Measurements from ENCODE around the gene SLC52A1. TPM values are rescaled to one million over a fixed set of nuclear protein-coding genes. Genes with fewer than 3 reads are reported as not detected.

SLC52A1 gene
- total RNA-seq, 4 donors from 2014 or later = 0.55 TPM; not detected in 3

DNA sequence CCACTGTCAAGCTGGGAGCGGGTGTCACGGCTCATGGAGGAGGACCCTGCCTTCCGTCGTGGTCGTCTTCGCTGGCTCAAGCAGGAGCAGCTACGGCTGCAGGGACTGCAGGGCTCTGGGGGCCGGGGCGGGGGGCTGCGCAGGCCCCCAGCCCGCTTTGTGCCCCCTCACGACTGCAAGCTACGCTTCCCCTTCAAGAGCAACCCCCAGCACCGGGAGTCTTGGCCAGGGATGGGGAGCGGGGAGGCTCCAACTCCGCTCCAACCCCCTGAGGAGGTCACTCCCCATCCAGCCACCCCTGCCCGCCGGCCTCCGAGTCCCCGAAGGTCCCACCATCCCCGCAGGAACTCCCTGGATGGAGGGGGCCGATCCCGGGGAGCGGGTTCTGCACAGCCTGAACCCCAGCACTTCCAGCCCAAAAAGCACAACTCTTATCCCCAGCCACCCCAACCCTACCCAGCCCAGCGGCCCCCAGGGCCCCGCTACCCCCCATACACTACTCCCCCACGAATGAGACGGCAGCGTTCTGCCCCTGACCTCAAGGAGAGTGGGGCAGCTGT is 11.6 kb downstream of the SLC52A1 start:
- Histone ChIP-seq H3K36me3 (no peaks in the 10 kb centered on the region), H3K4me1 (no peaks in the 10 kb centered on the region), H3K27ac (no peak overlapping the region), H3K4me3 (no peak overlapping the region), H3K27me3 (no peaks in the 10 kb centered on the region), H3K9me3 (no peaks in the 10 kb centered on the region)
- TF ChIP-seq CTCF (IDR thresholded peaks at IDR 0.05) (no peak), POLR2A (IDR thresholded peaks at IDR 0.05) (no peak)
- DNase-seq = no peak
- intact Hi-C loops (cut with DNase I; ENCODE audit: low total_unique reads) = no loop called here

- Histone ChIP-seq H3K27me3 (no peaks in the 10 kb centered on the region), H3K4me1 (no peaks in the 10 kb centered on the region), H3K27ac (no peak overlapping the region), H3K9me3 (no peaks in the 10 kb centered on the region), H3K4me3 (no peak overlapping the region), H3K36me3 (no peaks in the 10 kb centered on the region)
- no peak for TF ChIP-seq POLR2A (IDR thresholded peaks at IDR 0.05)
- TF ChIP-seq CTCF (IDR thresholded peaks at IDR 0.05) = no peak
- intact Hi-C loops (cut with DNase I; ENCODE audit: low total_unique reads) = no loop called here
- DNase-seq = no peak
These were observed 13.0 kb downstream of the SLC52A1 start for GRCh38 chr17:5022171-5022711.

GRCh38 chr17:5020502-5021023 is 14.7 kb downstream of the SLC52A1 start:
- Histone ChIP-seq H3K9me3 (no peaks in the 10 kb centered on the region), H3K4me3 (no peak overlapping the region), H3K4me1 (no peaks in the 10 kb centered on the region), H3K27ac (no peak overlapping the region), H3K36me3 (no peaks in the 10 kb centered on the region), H3K27me3 (no peaks in the 10 kb centered on the region)
- no peak for DNase-seq
- intact Hi-C loops (cut with DNase I; ENCODE audit: low total_unique reads) = no loop called here
- TF ChIP-seq POLR2A (IDR thresholded peaks at IDR 0.05) (no peak), CTCF (IDR thresholded peaks at IDR 0.05) (no peak)

DNA sequence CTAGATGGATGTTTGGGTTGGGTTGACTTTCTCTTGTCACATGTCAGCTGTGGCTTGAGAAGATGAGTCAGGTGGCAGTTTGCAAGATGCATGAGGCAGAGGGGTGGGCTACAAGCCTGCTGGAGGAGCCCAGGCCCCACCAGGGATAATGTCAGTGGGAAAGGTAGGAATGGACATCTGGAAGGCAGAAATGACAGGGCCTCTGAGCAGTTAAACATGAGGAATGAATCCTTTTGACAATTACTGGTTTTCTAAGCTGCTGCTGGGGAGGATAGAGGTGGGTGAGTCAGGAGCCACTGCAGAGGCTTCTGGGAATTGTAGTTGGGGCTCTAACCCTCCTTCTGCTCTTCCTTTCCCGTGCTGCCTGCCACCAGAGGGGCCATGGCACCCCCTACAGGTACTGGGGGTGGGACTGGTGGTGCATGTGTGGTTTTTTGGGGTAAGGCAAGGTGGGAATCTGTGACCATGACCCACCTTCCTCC is 15.7 kb downstream of the SLC52A1 start:
- Histone ChIP-seq H3K36me3 (no peaks in the 10 kb centered on the region), H3K27ac (no peak overlapping the region), H3K27me3 (no peaks in the 10 kb centered on the region), H3K4me1 (no peaks in the 10 kb centered on the region), H3K9me3 (no peaks in the 10 kb centered on the region), H3K4me3 (no peak overlapping the region)
- TF ChIP-seq CTCF (IDR thresholded peaks at IDR 0.05) = no peak
- intact Hi-C loops (cut with DNase I; ENCODE audit: low total_unique reads) = no loop called here
- DNase-seq = no peak

DNA sequence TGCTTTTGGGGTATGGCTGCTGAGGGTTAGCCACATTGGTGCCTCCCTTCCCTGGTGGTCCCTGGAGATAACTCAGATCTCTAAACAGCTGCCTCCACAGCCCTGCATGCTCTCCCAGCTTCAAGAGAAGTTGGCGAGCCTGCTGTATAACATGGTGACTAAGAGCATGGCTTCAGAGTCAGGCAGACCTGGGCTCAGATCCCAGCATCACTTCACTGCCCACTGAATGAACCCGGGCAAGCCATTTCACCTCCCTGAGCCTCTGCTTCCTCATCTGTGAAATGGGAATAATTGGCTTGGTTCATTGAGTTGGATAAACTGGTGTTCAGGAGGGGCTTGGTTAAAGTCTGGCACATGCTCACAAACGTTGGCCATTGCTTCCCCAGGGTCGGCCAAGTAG is 20.9 kb downstream of the SLC52A1 start:
- Histone ChIP-seq H3K9me3 (no peaks in the 10 kb centered on the region), H3K4me3 (no peak overlapping the region), H3K27ac (no peak overlapping the region), H3K36me3 (no peaks in the 10 kb centered on the region), H3K27me3 (no peaks in the 10 kb centered on the region), H3K4me1 (no peaks in the 10 kb centered on the region)
- no peak for DNase-seq
- intact Hi-C loops (cut with DNase I; ENCODE audit: low total_unique reads) = no loop called here
- TF ChIP-seq CTCF (IDR thresholded peaks at IDR 0.05) = no peak
- no peak for TF ChIP-seq POLR2A (IDR thresholded peaks at IDR 0.05)

All from uterus (tissue), 4 donors.